Panc1 (cell line): ENCODE results near the gene C3orf49. TPM values are rescaled to one million over a fixed set of nuclear protein-coding genes. Genes with fewer than 3 reads are reported as not detected.

Source experiments
- ATAC-seq: fragments of 200-7000 bp; cut with Tn5 transposase; 2 replicates; pipeline ENCODE4 v1.9.1; 2020; ENCODE audit warnings: mild to moderate bottlenecking, moderate library complexity
- BruUV-seq: library from RNA; stranded (reverse); fragments of 400-500 nt; replicated peaks from 2 replicates; lab custom pipeline; 2021; lab: Mats Ljungman, UMichigan
- CTCF ChIA-PET: fragments of 300-600 bp; sonication (Branson Sonifier 250); formaldehyde crosslinking; loops from one replicate; lab custom pipeline; 2022; ENCODE audit warnings: antibody characterized with exemption; lab: Charles Lee
- POLR2A ChIA-PET: fragments of 300-600 bp; sonication (Branson Sonifier 250); formaldehyde crosslinking; loops from one replicate; lab custom pipeline; 2022; ENCODE audit warnings: antibody characterized with exemption; lab: Charles Lee
- DNase-seq: peaks from one replicate; pipeline ENCODE4 v3.0.0-alpha.2; 2010; ENCODE audit warnings: low read depth, low spot score
- H3K27ac ChIP-seq: 2 replicates; pipeline ENCODE4 v1.5.1; 2011; ENCODE audit warnings: mild to moderate bottlenecking, low read length, inconsistent platforms
- H3K27me3 ChIP-seq: fragments of 200-500 bp; sonication (Bioruptor generic); 2 replicates; pipeline ENCODE4 v1.6.0; 2014; ENCODE audit warnings: low read length, inconsistent platforms; ENCODE audit not compliant: control insufficient read depth, insufficient read depth
- H3K36me3 ChIP-seq: fragments of 200-500 bp; sonication (Bioruptor generic); 2 replicates; pipeline ENCODE4 v1.5.1; 2014; ENCODE audit warnings: inconsistent platforms, mild to moderate bottlenecking, low read length, moderate library complexity; ENCODE audit not compliant: control insufficient read depth, insufficient read depth
- H3K4me1 ChIP-seq: 2 replicates; pipeline ENCODE4 v1.5.1; 2011; ENCODE audit warnings: inconsistent platforms, mild to moderate bottlenecking, low read length, moderate library complexity; ENCODE audit not compliant: control insufficient read depth, insufficient read depth
- H3K4me3 ChIP-seq, 2 experiments: 2 replicates each; pipeline ENCODE4 v1.5.1; 2011 to 2012; ENCODE audit warnings: low read depth in 2 of 2, low read length in 2 of 2, mild to moderate bottlenecking in 2 of 2, inconsistent platforms in 1 of 2, moderate library complexity in 1 of 2
- H3K9me3 ChIP-seq: fragments of 200-500 bp; sonication (Bioruptor generic); 2 replicates; pipeline ENCODE4 v1.5.1; 2014; ENCODE audit warnings: low read depth, mild to moderate bottlenecking, inconsistent platforms, low read length, moderate library complexity; ENCODE audit not compliant: control insufficient read depth, insufficient read depth
- CTCF ChIP-seq: fragments of 450-650 bp; IDR thresholded peaks from 2 replicates; pipeline ENCODE4 v1.5.1; 2017; ENCODE audit warnings: mild to moderate bottlenecking
- POLR2AphosphoS5 ChIP-seq: IDR thresholded peaks from 2 replicates; pipeline ENCODE4 v1.6.1; 2012; ENCODE audit warnings: mild to moderate bottlenecking, low read depth, low read length, moderate library complexity
- REST ChIP-seq, 2 experiments: IDR thresholded peaks; 2 replicates each; pipeline ENCODE4 v1.6.1; 2011 to 2012; ENCODE audit warnings: low read depth in 2 of 2, control low read depth in 1 of 2, low read length in 1 of 2, mild to moderate bottlenecking in 1 of 2, moderate library complexity in 1 of 2; ENCODE audit not compliant: insufficient read depth in 1 of 2
- SIN3A ChIP-seq: IDR thresholded peaks from 2 replicates; pipeline ENCODE4 v1.6.1; 2012; ENCODE audit warnings: low read depth, mild to moderate bottlenecking, low read length, moderate library complexity, borderline replicate concordance; ENCODE audit not compliant: insufficient read depth
- TCF7L2 ChIP-seq: IDR thresholded peaks from 2 replicates; pipeline ENCODE4 v1.6.1; 2011; ENCODE audit warnings: mild to moderate bottlenecking, low read depth, low read length, inconsistent platforms
- in situ Hi-C: cut with HindIII; loops from 2 replicates; pipeline ENCODE4 v1.10.0; 2016; ENCODE audit warnings: low sequenced_read_pairs, low pct_unique_long_range_greater_than_20kb
- intact Hi-C: fragments of 100-400 bp; cut with micrococcal nuclease; formaldehyde crosslinking; loops from one replicate; pipeline ENCODE4 v1.10.0; 2022; ENCODE audit not compliant: unreplicated experiment
- total RNA-seq: library from RNA; stranded (reverse); gene quantifications from one replicate; pipeline ENCODE4 v1.2.1, GENCODE V29; 2021; ENCODE audit not compliant: unreplicated experiment

The C3orf49 gene
- total RNA-seq, 1 experiment from 2014 or later, result not detected

GRCh38 chr3:63809607-63810006 lies 9.5 kb upstream of the C3orf49 start:
- no peaks in the 10 kb centered on the region for H3K4me1 ChIP-seq
- ATAC-seq (no peak), DNase-seq (no peak)
- H3K27ac ChIP-seq, result no peak overlapping the region
- H3K9me3 ChIP-seq, result no peaks in the 10 kb centered on the region
- in situ Hi-C loops (no loop called here), intact Hi-C loops (no loop called here)
- CTCF ChIA-PET, result no interaction called here
- no TSS peak for BruUV-seq
- H3K27me3 ChIP-seq, result no peaks in the 10 kb centered on the region
- H3K4me3 ChIP-seq, result no peak overlapping the region
- no peaks in the 10 kb centered on the region for H3K36me3 ChIP-seq
- POLR2A ChIA-PET, result no interaction called here
- TF ChIP-seq POLR2AphosphoS5 (no peak), SIN3A (no peak), REST (IDR thresholded peaks at IDR 0.05; ENCODE audit: insufficient read depth in 1 of 2, low read depth in 2 of 2, low read length in 1 of 2) (no peak), CTCF (no peak), TCF7L2 (no peak)

GRCh38 chr3:63814237-63814636 lies 4.9 kb upstream of the C3orf49 start:
- ATAC-seq (no peak), DNase-seq (no peak)
- Histone ChIP-seq H3K4me3 (no peak overlapping the region), H3K9me3 (no peaks in the 10 kb centered on the region), H3K27me3 (no peaks in the 10 kb centered on the region), H3K4me1 (no peaks in the 10 kb centered on the region), H3K27ac (no peak overlapping the region), H3K36me3 (no peaks in the 10 kb centered on the region)
- no TSS peak for BruUV-seq
- in situ Hi-C loops (no loop called here), intact Hi-C loops (no loop called here)
- CTCF ChIA-PET, result no interaction called here
- POLR2A ChIA-PET, result no interaction called here
- TF ChIP-seq SIN3A, result no peak
- no peak for TF ChIP-seq CTCF
- no peak for TF ChIP-seq POLR2AphosphoS5
- TF ChIP-seq REST (IDR thresholded peaks at IDR 0.05; ENCODE audit: insufficient read depth in 1 of 2, low read depth in 2 of 2, low read length in 1 of 2), result no peak
- TF ChIP-seq TCF7L2, result no peak
